Neural crest cell (in vitro differentiated cells): ENCODE measurements around the gene PTH1R. TPM values are rescaled to one million over a fixed set of nuclear protein-coding genes. Genes with fewer than 3 reads are reported as not detected.

ENCODE experiments used
- DNase-seq: peaks from one replicate; pipeline ENCODE4 v3.0.0; 2021; ENCODE audit warnings: low read depth, mixed read lengths, low spot score
- H3K27ac Mint-ChIP-seq: one replicate; pipeline ENCODE4 v1.8.0; 2021; ENCODE audit warnings: mild to moderate bottlenecking, mixed read lengths; ENCODE audit not compliant: unreplicated experiment
- H3K27me3 Mint-ChIP-seq: 2 replicates; pipeline ENCODE4 v1.8.0; 2021; ENCODE audit warnings: low read depth, mild to moderate bottlenecking, mixed read lengths
- H3K36me3 Mint-ChIP-seq: 2 replicates; pipeline ENCODE4 v1.8.0; 2021; ENCODE audit warnings: low read depth, mild to moderate bottlenecking, mixed read lengths
- H3K4me1 Mint-ChIP-seq: 2 replicates; pipeline ENCODE4 v1.8.0; 2021; ENCODE audit warnings: mixed read lengths
- H3K4me3 Mint-ChIP-seq: one replicate; pipeline ENCODE4 v1.8.0; 2021; ENCODE audit warnings: mild to moderate bottlenecking, mixed read lengths
- H3K9me3 Mint-ChIP-seq: 2 replicates; pipeline ENCODE4 v1.8.0; 2021; ENCODE audit warnings: mixed read lengths
- total RNA-seq: library from RNA; stranded (reverse); gene quantifications from 2 replicates; pipeline ENCODE4 v1.2.1, GENCODE V29; 2021
- TF ChIP-seq, protein P1 (sequence below): fragments of 200-600 bp; sonication (generic); conservative IDR thresholded peaks from 2 replicates; pipeline ENCODE4 v1.5.0; 2021; ENCODE audit warnings: antibody characterized with exemption, mild to moderate bottlenecking

PTH1R gene
- total RNA-seq, 1 donor from 2014 or later, result 0.14 TPM

DNA sequence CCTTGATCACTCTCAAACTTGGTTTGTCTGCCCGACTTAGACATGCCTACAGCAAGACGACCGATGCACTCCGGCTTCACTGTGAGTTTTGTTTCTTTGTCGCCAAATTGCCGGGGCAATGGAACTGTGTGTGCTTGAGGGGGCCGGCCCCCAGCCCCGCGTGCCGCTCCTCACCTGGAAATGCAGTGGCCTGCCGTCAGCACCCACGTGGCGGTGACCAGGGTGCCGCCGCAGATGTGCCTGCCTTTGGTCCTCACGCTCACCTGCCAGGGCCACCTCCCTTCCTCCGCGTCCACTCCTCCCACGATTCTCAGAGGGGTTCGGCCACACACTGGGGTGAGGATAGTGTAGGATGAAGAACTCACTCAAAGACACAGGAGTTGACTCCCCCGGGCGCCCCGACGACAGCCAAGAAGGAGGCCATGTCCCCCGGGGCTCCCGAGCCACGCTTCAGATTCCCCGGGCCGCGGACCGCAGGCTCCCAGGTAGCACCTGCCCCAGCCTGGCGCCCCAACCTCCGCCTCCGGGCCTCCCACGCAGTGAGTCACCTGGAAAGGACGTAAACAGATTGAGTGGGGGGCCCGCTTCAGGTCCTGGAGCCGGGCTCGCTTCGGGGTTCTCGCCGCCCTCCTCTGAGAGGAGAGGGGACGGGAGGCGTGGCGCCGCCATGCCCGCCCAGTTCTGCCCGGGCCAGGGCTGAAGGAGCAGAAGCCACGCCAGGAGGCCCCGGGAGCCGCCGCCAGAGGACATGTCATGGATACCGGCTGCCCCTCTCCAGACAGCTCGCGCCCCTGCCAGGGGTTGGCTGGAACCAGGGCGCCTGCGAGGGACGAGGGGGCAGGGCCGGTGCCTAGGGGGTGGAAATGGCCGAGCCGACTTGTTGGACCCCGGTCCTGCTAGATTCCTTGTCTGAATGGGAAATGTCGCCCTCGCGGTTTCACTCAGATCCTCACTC, 43.9 kb upstream of the PTH1R start:
- TF ChIP-seq, protein P1, sequence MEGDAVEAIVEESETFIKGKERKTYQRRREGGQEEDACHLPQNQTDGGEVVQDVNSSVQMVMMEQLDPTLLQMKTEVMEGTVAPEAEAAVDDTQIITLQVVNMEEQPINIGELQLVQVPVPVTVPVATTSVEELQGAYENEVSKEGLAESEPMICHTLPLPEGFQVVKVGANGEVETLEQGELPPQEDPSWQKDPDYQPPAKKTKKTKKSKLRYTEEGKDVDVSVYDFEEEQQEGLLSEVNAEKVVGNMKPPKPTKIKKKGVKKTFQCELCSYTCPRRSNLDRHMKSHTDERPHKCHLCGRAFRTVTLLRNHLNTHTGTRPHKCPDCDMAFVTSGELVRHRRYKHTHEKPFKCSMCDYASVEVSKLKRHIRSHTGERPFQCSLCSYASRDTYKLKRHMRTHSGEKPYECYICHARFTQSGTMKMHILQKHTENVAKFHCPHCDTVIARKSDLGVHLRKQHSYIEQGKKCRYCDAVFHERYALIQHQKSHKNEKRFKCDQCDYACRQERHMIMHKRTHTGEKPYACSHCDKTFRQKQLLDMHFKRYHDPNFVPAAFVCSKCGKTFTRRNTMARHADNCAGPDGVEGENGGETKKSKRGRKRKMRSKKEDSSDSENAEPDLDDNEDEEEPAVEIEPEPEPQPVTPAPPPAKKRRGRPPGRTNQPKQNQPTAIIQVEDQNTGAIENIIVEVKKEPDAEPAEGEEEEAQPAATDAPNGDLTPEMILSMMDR, result no peak
- no peak for DNase-seq
- Mint-ChIP-seq H3K4me1 (no peaks in the 10 kb centered on the region), H3K9me3 (peaks cover 4% of the 10 kb centered on the region), H3K27me3 (peaks cover 2% of the 10 kb centered on the region), H3K27ac (no peak overlapping the region), H3K36me3 (peaks cover 6% of the 10 kb centered on the region), H3K4me3 (no peak overlapping the region)

DNA sequence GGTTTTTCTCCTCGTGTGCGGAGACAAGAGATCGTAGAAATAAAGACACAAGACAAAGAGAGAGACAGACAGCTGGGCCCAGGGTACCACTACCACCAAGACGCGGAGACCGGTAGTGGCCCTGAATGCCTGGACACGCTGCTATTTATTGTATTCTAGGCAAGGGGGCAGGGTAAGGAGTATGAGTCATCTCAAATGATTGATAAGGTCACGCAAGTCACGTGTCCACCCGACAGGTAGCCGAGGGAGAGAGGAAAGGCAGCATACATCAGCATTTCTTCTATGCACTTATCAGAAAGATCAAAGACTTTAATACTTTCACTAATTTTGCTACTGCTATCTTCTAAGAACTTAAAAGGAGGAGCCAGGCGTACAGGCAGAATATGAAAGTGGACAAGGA, 42.5 kb upstream of the PTH1R start:
- no peaks in the 10 kb centered on the region for H3K4me1 Mint-ChIP-seq
- H3K27ac Mint-ChIP-seq, result no peak overlapping the region
- H3K27me3 Mint-ChIP-seq, result peaks cover 2% of the 10 kb centered on the region
- H3K9me3 Mint-ChIP-seq, result peaks cover 10% of the 10 kb centered on the region
- TF ChIP-seq, protein P1, result no peak
- no peak for DNase-seq
- H3K36me3 Mint-ChIP-seq, result peaks cover 9% of the 10 kb centered on the region
- no peak overlapping the region for H3K4me3 Mint-ChIP-seq

DNA sequence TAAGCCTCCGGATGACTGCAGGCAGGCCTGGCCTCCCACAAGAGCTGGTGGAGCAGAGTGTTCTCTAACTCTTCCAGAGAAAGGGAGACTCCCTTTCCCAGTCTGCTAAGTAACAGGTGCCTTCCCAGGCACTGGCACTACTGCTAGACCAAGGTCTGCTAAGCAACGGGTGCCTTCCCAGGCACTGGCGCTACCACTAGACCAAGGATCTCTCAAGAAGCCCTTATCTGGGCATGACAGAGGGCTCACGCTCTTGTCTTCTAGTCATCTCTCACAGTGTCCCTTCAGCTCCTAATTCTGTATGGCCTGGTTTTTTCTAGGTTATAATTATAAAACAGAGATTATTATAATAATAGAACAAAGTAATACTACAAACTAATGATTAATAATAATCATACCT, 42.0 kb upstream of the PTH1R start:
- TF ChIP-seq, protein P1, result no peak
- no peak for DNase-seq
- peaks cover 2% of the 10 kb centered on the region for H3K27me3 Mint-ChIP-seq
- peaks cover 12% of the 10 kb centered on the region for H3K9me3 Mint-ChIP-seq
- peaks cover 9% of the 10 kb centered on the region for H3K36me3 Mint-ChIP-seq
- no peak overlapping the region for H3K27ac Mint-ChIP-seq
- H3K4me3 Mint-ChIP-seq, result no peak overlapping the region
- no peaks in the 10 kb centered on the region for H3K4me1 Mint-ChIP-seq

DNA sequence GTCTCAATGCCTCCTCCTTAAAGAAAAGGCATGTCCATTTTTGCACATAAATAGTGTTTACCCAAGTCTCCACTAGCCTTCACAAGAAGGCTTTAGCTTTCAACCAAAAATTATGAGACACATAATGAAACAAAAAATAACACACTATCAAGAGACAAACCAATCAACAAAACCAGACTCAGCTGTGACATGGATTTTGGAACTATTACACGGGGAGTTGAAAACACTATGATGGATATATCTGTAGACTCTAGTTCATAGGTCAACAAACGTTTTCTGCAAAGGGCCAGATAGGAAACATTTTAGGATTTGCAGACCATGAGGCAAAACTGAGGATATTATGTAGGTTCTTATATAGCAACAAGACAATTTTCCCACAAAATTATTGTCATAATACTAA, 39.2 kb upstream of the PTH1R start:
- no peak overlapping the region for H3K4me3 Mint-ChIP-seq
- peaks cover 9% of the 10 kb centered on the region for H3K36me3 Mint-ChIP-seq
- peaks cover 23% of the 10 kb centered on the region for H3K9me3 Mint-ChIP-seq
- DNase-seq, result no peak
- peaks cover 9% of the 10 kb centered on the region for H3K27me3 Mint-ChIP-seq
- H3K4me1 Mint-ChIP-seq, result no peaks in the 10 kb centered on the region
- TF ChIP-seq, protein P1, result no peak
- H3K27ac Mint-ChIP-seq, result no peak overlapping the region

DNA sequence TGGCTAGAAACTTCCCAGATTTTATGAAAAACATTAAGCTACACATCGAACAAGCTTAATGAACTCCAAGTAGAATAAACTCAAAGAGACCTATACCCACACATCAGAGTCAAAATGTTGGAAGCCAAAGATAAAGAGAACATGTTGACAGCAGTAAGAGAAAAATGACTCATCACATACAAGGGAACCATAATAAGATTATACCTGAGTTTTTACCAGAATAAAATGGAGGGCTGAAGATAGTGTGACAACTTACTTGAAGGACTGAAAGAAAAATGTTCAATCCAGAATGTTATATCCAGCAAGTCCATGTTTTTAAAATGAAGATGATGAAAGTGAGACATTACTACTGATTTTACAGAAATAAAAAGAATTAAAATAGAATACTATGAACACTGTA, 37.0 kb upstream of the PTH1R start:
- Mint-ChIP-seq H3K4me1 (no peaks in the 10 kb centered on the region), H3K27me3 (peaks cover 13% of the 10 kb centered on the region), H3K9me3 (peaks cover 23% of the 10 kb centered on the region), H3K36me3 (peaks cover 9% of the 10 kb centered on the region), H3K27ac (no peak overlapping the region), H3K4me3 (no peak overlapping the region)
- TF ChIP-seq, protein P1, result no peak
- no peak for DNase-seq
